Myometrial cell (primary cell): ENCODE results near the gene TMEM204. TPM values are rescaled to one million over a fixed set of nuclear protein-coding genes. Genes with fewer than 3 reads are reported as not detected.

ENCODE experiments used
- total RNA-seq: library from RNA; depleted of rRNA; stranded (reverse); fragments of >200 nt; gene quantifications from 2 replicates; pipeline ENCODE4 v1.2.3, GENCODE V29; 2015

The TMEM204 gene
- total RNA-seq, result 28.5 and 39.8 TPM in 2 replicates

GRCh38 chr16:1533443-1533951, at the start of gene TMEM204:
Gene TMEM204, plus strand, starts transcription at chr16:1533666. Its CDS starts 610 bp downstream, at chr16:1534276.

GRCh38 chr16:1488619-1489018, 44.8 kb upstream of the TMEM204 start, which contains the start of gene PTX4:
Gene PTX4, minus strand, starts transcription at chr16:1488944. Its CDS starts 35 bp downstream, at chr16:1488909.

GRCh38 chr16:1492923-1493745, 40.3 kb upstream of the TMEM204 start, which contains the start of gene TELO2:
Gene TELO2, plus strand, starts transcription at chr16:1493360. Its CDS starts 922 bp downstream, at chr16:1494282.

Other genes starting within 250 kb of the TMEM204 start
- gene UBE2I, start 224.0 kb upstream of the TMEM204 start, total RNA-seq, result 69.6 and 90.8 TPM in 2 replicates
- 0.53 and 1.4 TPM in 2 replicates for gene BAIAP3, start 200.0 kb upstream of the TMEM204 start, total RNA-seq
- gene TSR3, start 181.8 kb upstream of the TMEM204 start, total RNA-seq, result 111 and 113 TPM in 2 replicates
- 34.7 and 62.6 TPM in 2 replicates for gene GNPTG, start 181.7 kb upstream of the TMEM204 start, total RNA-seq
- gene UNKL, start 119.0 kb upstream of the TMEM204 start, total RNA-seq, result 5.8 and 10.4 TPM in 2 replicates
- 15.0 and 26.4 TPM in 2 replicates for gene UQCC4, start 112.9 kb upstream of the TMEM204 start, total RNA-seq
- gene PERCC1, start 102.6 kb upstream of the TMEM204 start, total RNA-seq, result not detected in 2 replicates
- not detected in 2 replicates for gene CCDC154, start 89.1 kb upstream of the TMEM204 start, total RNA-seq
- gene CLCN7, start 58.6 kb upstream of the TMEM204 start, total RNA-seq, result 41.6 and 50.5 TPM in 2 replicates
- gene PTX4, start 44.7 kb upstream of the TMEM204 start, total RNA-seq, result 0.58 TPM in 1 of 2 replicates, not detected in the other
- gene TELO2, start 40.3 kb upstream of the TMEM204 start, total RNA-seq, result 11.5 and 12.7 TPM in 2 replicates
- 17.5 and 22.2 TPM in 2 replicates for gene IFT140, start 78.4 kb downstream of the TMEM204 start, total RNA-seq
- gene CRAMP1, start 78.7 kb downstream of the TMEM204 start, total RNA-seq, result 2.6 and 3.5 TPM in 2 replicates
- 53.6 and 84.4 TPM in 2 replicates for gene JPT2, start 144.6 kb downstream of the TMEM204 start, total RNA-seq
- 12.4 and 30.1 TPM in 2 replicates for gene MAPK8IP3, start 172.5 kb downstream of the TMEM204 start, total RNA-seq
- 98.6 and 102 TPM in 2 replicates for gene NME3, start 237.9 kb downstream of the TMEM204 start, total RNA-seq
- 4.1 and 16.7 TPM in 2 replicates for gene EME2, start 239.1 kb downstream of the TMEM204 start, total RNA-seq
- 135 and 175 TPM in 2 replicates for gene MRPS34, start 239.5 kb downstream of the TMEM204 start, total RNA-seq
- 26.4 and 33.7 TPM in 2 replicates for gene SPSB3, start 248.9 kb downstream of the TMEM204 start, total RNA-seq
- 99.7 and 144 TPM in 2 replicates for gene NUBP2, start 249.3 kb downstream of the TMEM204 start, total RNA-seq